ENCODE measurements around the gene THSD7A. TPM values are rescaled to one million over a fixed set of nuclear protein-coding genes. Genes with fewer than 3 reads are reported as not detected.

Gene THSD7A
- total and polyA plus RNA-seq, 2 of the 13 experiments (the other 11 are each of a cell fraction or from before 2014, with no cell fraction given): 0.01 to 0.07 TPM

DNA sequence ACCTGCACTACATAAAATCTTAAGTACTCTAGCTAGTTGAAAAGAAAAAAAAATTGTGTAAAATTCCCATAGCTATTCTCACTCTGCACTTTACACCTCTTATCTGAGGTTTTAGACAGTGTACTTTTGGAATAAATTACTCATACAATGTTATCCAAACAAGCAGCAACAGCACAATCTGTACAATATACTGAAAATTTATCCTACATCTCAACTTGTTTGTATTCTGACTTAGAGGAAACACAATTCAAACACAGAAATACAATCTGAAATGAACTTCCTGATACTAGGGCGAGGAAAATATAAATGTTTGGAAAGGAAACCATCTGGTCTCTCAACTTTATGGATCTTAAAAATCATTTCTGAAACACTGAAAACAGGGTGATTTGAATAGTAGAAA is 381.7 kb downstream of the THSD7A start (continued):
- TF ChIP-seq, protein P1, sequence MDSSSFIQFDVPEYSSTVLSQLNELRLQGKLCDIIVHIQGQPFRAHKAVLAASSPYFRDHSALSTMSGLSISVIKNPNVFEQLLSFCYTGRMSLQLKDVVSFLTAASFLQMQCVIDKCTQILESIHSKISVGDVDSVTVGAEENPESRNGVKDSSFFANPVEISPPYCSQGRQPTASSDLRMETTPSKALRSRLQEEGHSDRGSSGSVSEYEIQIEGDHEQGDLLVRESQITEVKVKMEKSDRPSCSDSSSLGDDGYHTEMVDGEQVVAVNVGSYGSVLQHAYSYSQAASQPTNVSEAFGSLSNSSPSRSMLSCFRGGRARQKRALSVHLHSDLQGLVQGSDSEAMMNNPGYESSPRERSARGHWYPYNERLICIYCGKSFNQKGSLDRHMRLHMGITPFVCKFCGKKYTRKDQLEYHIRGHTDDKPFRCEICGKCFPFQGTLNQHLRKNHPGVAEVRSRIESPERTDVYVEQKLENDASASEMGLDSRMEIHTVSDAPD (CRISPR knock-in tag; IDR thresholded peaks at IDR 0.05): no peak
- TF ChIP-seq ZNF121 (CRISPR knock-in tag; IDR thresholded peaks at IDR 0.05): no peak
- TF ChIP-seq NKX3-1 (CRISPR knock-in tag; IDR thresholded peaks at IDR 0.05): no peak
- TF ChIP-seq ATM (IDR thresholded peaks at IDR 0.05; ENCODE audit: borderline replicate concordance): no peak
- no peak for TF ChIP-seq MAFG (CRISPR knock-in tag; IDR thresholded peaks at IDR 0.05)
- TF ChIP-seq, protein P2, sequence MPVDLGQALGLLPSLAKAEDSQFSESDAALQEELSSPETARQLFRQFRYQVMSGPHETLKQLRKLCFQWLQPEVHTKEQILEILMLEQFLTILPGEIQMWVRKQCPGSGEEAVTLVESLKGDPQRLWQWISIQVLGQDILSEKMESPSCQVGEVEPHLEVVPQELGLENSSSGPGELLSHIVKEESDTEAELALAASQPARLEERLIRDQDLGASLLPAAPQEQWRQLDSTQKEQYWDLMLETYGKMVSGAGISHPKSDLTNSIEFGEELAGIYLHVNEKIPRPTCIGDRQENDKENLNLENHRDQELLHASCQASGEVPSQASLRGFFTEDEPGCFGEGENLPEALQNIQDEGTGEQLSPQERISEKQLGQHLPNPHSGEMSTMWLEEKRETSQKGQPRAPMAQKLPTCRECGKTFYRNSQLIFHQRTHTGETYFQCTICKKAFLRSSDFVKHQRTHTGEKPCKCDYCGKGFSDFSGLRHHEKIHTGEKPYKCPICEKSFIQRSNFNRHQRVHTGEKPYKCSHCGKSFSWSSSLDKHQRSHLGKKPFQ (CRISPR knock-in tag; IDR thresholded peaks at IDR 0.05; ENCODE audit: insufficient replicate concordance): no peak
- TF ChIP-seq, protein P3, sequence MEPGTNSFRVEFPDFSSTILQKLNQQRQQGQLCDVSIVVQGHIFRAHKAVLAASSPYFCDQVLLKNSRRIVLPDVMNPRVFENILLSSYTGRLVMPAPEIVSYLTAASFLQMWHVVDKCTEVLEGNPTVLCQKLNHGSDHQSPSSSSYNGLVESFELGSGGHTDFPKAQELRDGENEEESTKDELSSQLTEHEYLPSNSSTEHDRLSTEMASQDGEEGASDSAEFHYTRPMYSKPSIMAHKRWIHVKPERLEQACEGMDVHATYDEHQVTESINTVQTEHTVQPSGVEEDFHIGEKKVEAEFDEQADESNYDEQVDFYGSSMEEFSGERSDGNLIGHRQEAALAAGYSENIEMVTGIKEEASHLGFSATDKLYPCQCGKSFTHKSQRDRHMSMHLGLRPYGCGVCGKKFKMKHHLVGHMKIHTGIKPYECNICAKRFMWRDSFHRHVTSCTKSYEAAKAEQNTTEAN (CRISPR knock-in tag; conservative IDR thresholded peaks at IDR 0.05): no peak
- TF ChIP-seq ETV5 (CRISPR knock-in tag; IDR thresholded peaks at IDR 0.05; ENCODE audit: borderline replicate concordance): no peak
- no peak for TF ChIP-seq SMAD3 (CRISPR knock-in tag; IDR thresholded peaks at IDR 0.05)

DNA sequence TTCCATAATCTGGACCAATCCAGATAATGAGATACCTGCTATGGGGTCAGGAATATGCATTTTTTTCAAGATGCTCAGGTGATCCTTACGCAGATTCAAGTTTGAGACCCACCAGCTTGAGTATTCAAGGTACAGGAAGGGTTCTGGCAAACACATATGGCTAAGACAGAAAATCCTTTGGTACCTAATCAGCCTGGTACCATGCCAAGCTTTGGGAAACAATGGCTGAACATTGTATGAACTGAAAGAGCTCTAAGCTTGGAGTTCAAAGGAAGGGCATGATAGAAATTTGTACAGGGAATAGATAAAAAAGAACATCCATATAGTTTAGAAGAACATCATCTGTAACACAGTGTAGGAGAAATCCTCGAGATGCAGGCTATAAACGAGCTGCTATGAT is 382.7 kb downstream of the THSD7A start:
- POLR2A ChIA-PET: no interaction called here
- H3K79me2 ChIP-seq (ENCODE audit: insufficient read depth, low read length): no peaks in the 10 kb centered on the region
- no peaks in the 10 kb centered on the region for H3K9me3 ChIP-seq (ENCODE audit: low read length)
- H3K9ac ChIP-seq (ENCODE audit: insufficient read depth, low read depth, low read length): no peak overlapping the region
- BruUV-seq (replicated peaks): no TSS peak
- no peaks in the 10 kb centered on the region for H4K20me1 ChIP-seq (ENCODE audit: insufficient read depth, low read length)
- no peak overlapping the region for H3K27ac ChIP-seq (ENCODE audit: extremely low read length, insufficient read depth, low read length)
- H3K4me1 ChIP-seq (ENCODE audit: insufficient read depth, low read length): no peaks in the 10 kb centered on the region
- no peak overlapping the region for H3K4me3 ChIP-seq (replicated peaks in 1 of 3; ENCODE audit: insufficient read depth in 1 of 3, low read depth in 2 of 3, low read length in 3 of 3)
- no peak for FAIRE-seq
- H3K27me3 ChIP-seq (ENCODE audit: control insufficient read depth in 1 of 2, insufficient read depth in 2 of 2, low read length in 2 of 2): no peaks in the 10 kb centered on the region; a peak in 1 of 5 replicates
- CTCF ChIA-PET (ENCODE audit: low intra/inter-chr PET ratio, low total read pairs): no interaction called here
- DNase-seq (ENCODE audit: low spot score): no peak
- no peaks in the 10 kb centered on the region for H3K36me3 ChIP-seq (replicated peaks in 1 of 2; ENCODE audit: control insufficient read depth in 1 of 2, insufficient read depth in 2 of 2, low read length in 2 of 2)
- in situ Hi-C loops (cut with HindIII; ENCODE audit: extremely low pct_ligation_motif_present, low pct_unique_long_range_greater_than_20kb): loop anchor here (25.0 kb wide), 1 partner anchor 1038 kb away; no protein-coding TSS in a partner anchor
- H2AFZ ChIP-seq (ENCODE audit: low read length): no peak overlapping the region
- no peak for ATAC-seq
- intact Hi-C loops (cut with micrococcal nuclease; ENCODE audit: unreplicated experiment): no loop called here
- H3K4me2 ChIP-seq (ENCODE audit: low read depth, low read length): no peak overlapping the region
- 5% methylated on average over 3 of the region's 3 CpGs for WGBS (ENCODE audit: low lambda C conversion rate)
- TF ChIP-seq KDM6A (CRISPR knock-in tag; IDR thresholded peaks at IDR 0.05; ENCODE audit: low read depth) (no peak), TCF7 (IDR thresholded peaks at IDR 0.05; ENCODE audit: low read depth) (no peak), ZNF550 (CRISPR knock-in tag; IDR thresholded peaks at IDR 0.05; ENCODE audit: borderline replicate concordance) (no peak), U2AF1 (optimal IDR thresholded peaks at IDR 0.05; ENCODE audit: low read depth, low read length) (no peak), EZH2 (conservative IDR thresholded peaks at IDR 0.05; ENCODE audit: low read depth, low read length) (no peak), BRD4 (CRISPR knock-in tag; IDR thresholded peaks at IDR 0.05) (no peak), RFX3 (CRISPR knock-in tag; IDR thresholded peaks at IDR 0.05) (no peak), ZNF326 (CRISPR knock-in tag; IDR thresholded peaks at IDR 0.05; ENCODE audit: borderline replicate concordance) (no peak)
- TF ChIP-seq, protein P4, sequence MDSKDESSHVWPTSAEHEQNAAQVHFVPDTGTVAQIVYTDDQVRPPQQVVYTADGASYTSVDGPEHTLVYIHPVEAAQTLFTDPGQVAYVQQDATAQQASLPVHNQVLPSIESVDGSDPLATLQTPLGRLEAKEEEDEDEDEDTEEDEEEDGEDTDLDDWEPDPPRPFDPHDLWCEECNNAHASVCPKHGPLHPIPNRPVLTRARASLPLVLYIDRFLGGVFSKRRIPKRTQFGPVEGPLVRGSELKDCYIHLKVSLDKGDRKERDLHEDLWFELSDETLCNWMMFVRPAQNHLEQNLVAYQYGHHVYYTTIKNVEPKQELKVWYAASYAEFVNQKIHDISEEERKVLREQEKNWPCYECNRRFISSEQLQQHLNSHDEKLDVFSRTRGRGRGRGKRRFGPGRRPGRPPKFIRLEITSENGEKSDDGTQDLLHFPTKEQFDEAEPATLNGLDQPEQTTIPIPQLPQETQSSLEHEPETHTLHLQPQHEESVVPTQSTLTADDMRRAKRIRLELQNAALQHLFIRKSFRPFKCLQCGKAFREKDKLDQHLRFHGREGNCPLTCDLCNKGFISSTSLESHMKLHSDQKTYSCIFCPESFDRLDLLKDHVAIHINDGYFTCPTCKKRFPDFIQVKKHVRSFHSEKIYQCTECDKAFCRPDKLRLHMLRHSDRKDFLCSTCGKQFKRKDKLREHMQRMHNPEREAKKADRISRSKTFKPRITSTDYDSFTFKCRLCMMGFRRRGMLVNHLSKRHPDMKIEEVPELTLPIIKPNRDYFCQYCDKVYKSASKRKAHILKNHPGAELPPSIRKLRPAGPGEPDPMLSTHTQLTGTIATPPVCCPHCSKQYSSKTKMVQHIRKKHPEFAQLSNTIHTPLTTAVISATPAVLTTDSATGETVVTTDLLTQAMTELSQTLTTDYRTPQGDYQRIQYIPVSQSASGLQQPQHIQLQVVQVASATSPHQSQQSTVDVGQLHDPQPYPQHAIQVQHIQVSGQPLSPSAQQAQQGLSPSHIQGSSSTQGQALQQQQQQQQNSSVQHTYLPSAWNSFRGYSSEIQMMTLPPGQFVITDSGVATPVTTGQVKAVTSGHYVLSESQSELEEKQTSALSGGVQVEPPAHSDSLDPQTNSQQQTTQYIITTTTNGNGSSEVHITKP (CRISPR knock-in tag; IDR thresholded peaks at IDR 0.05; ENCODE audit: low read depth): no peak
